ENCODE measurements around the gene SMAD9.

DNA sequence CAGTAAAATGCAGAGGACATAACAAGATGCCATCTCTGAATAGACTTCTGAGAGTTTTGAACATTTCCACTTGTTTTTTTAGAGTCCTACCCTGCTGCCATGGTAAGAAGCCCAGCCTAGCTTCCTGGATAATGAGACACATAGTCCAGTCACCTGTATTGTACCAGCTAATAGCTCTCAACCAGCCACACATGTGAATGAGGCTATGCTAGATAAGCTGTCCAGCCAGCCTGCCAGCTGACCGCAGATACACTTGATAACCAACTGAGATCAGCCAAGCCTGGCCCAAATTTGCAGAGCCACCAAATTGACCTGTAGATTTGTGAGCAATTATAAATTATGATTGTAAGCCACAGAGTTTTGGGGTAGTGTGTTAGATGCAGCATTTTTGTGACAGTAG is 90.3 kb downstream of the SMAD9 start:
- TF ChIP-seq POLR2A (IDR thresholded peaks at IDR 0.05) (no peak), POLR2AphosphoS5 (IDR thresholded peaks at IDR 0.05) (no peak), CTCF (IDR thresholded peaks at IDR 0.05) (no peak), EP300 (IDR thresholded peaks at IDR 0.05) (no peak)
